Neuron (in vitro differentiated cells): ENCODE data around the gene SYT1.

Source experiments
- H2AFZ ChIP-seq: one replicate; pipeline ENCODE4 v1.6.1; 2013; ENCODE audit warnings: low read depth, mild to moderate bottlenecking, inconsistent platforms, low read length, moderate library complexity
- H3K27me3 ChIP-seq: one replicate; pipeline ENCODE4 v1.6.1; 2013; ENCODE audit warnings: low read length; ENCODE audit not compliant: insufficient read depth
- H3K36me3 ChIP-seq: one replicate; pipeline ENCODE4 v1.6.1; 2013; ENCODE audit warnings: low read length; ENCODE audit not compliant: insufficient read depth
- H3K4me1 ChIP-seq: one replicate; pipeline ENCODE4 v1.6.1; 2013; ENCODE audit warnings: low read length; ENCODE audit not compliant: insufficient read depth
- H3K4me3 ChIP-seq: 2 replicates; pipeline ENCODE4 v1.5.1; 2013; ENCODE audit warnings: mild to moderate bottlenecking, low read length, moderate library complexity
- H3K9me3 ChIP-seq: one replicate; pipeline ENCODE4 v1.6.1; 2013; ENCODE audit warnings: low read length

Gene SYT1

GRCh38 chr12:78917513-78917912 is 52.9 kb downstream of the SYT1 start:
- H2AFZ ChIP-seq, result no peak overlapping the region
- H3K36me3 ChIP-seq, result no peaks in the 10 kb centered on the region
- H3K27me3 ChIP-seq, result no peaks in the 10 kb centered on the region
- no peak overlapping the region for H3K4me3 ChIP-seq
- H3K9me3 ChIP-seq, result no peaks in the 10 kb centered on the region
- H3K4me1 ChIP-seq, result no peaks in the 10 kb centered on the region

- Histone ChIP-seq H3K9me3 (no peaks in the 10 kb centered on the region), H3K36me3 (no peaks in the 10 kb centered on the region), H3K4me3 (no peak overlapping the region), H3K27me3 (no peaks in the 10 kb centered on the region), H2AFZ (no peak overlapping the region), H3K4me1 (no peaks in the 10 kb centered on the region)
These were observed 53.7 kb downstream of the SYT1 start for GRCh38 chr12:78918268-78918667.

GRCh38 chr12:78928200-78929074 is 63.9 kb downstream of the SYT1 start:
- H3K9me3 ChIP-seq, result no peaks in the 10 kb centered on the region
- H3K4me1 ChIP-seq, result no peaks in the 10 kb centered on the region
- no peak overlapping the region for H2AFZ ChIP-seq
- no peak overlapping the region for H3K4me3 ChIP-seq
- H3K36me3 ChIP-seq, result peaks cover 14% of the 10 kb centered on the region
- no peaks in the 10 kb centered on the region for H3K27me3 ChIP-seq

GRCh38 chr12:78929075-78929418 is 64.5 kb downstream of the SYT1 start:
- no peaks in the 10 kb centered on the region for H3K9me3 ChIP-seq
- H3K4me1 ChIP-seq, result no peaks in the 10 kb centered on the region
- H3K27me3 ChIP-seq, result no peaks in the 10 kb centered on the region
- peaks cover 14% of the 10 kb centered on the region for H3K36me3 ChIP-seq
- H2AFZ ChIP-seq, result no peak overlapping the region
- H3K4me3 ChIP-seq, result no peak overlapping the region

- no peaks in the 10 kb centered on the region for H3K27me3 ChIP-seq
- no peaks in the 10 kb centered on the region for H3K9me3 ChIP-seq
- H3K4me1 ChIP-seq, result no peaks in the 10 kb centered on the region
- H3K4me3 ChIP-seq, result no peak overlapping the region
- H2AFZ ChIP-seq, result no peak overlapping the region
- H3K36me3 ChIP-seq, result peaks cover 16% of the 10 kb centered on the region
These were observed 67.0 kb downstream of the SYT1 start for GRCh38 chr12:78931466-78931990.

- no peak overlapping the region for H2AFZ ChIP-seq
- H3K4me1 ChIP-seq, result no peaks in the 10 kb centered on the region
- H3K9me3 ChIP-seq, result no peaks in the 10 kb centered on the region
- H3K36me3 ChIP-seq, result peaks cover 13% of the 10 kb centered on the region
- H3K27me3 ChIP-seq, result no peaks in the 10 kb centered on the region
- H3K4me3 ChIP-seq, result no peak overlapping the region
These were observed 68.4 kb downstream of the SYT1 start for GRCh38 chr12:78933014-78933413.

GRCh38 chr12:78938341-78939084 is 73.9 kb downstream of the SYT1 start:
- no peaks in the 10 kb centered on the region for H3K27me3 ChIP-seq
- no peak overlapping the region for H3K4me3 ChIP-seq
- H3K4me1 ChIP-seq, result no peaks in the 10 kb centered on the region
- H3K36me3 ChIP-seq, result peaks cover 20% of the 10 kb centered on the region
- peaks cover 7% of the 10 kb centered on the region for H3K9me3 ChIP-seq
- H2AFZ ChIP-seq, result no peak overlapping the region

GRCh38 chr12:78949532-78949931 is 85.0 kb downstream of the SYT1 start:
- no peaks in the 10 kb centered on the region for H3K27me3 ChIP-seq

GRCh38 chr12:78951803-78952551 is 87.4 kb downstream of the SYT1 start:
- Histone ChIP-seq H3K4me3 (no peak overlapping the region), H3K36me3 (peaks cover 15% of the 10 kb centered on the region)

More at GRCh38 chr12:78949532-78949931, 85.0 kb downstream of the SYT1 start:
- Histone ChIP-seq H3K36me3 (peaks cover 8% of the 10 kb centered on the region), H3K4me1 (no peaks in the 10 kb centered on the region), H2AFZ (no peak overlapping the region), H3K4me3 (no peak overlapping the region), H3K9me3 (peaks cover 3% of the 10 kb centered on the region)

GRCh38 chr12:78952552-78952929 is 88.0 kb downstream of the SYT1 start:
- Histone ChIP-seq H3K4me1 (no peaks in the 10 kb centered on the region), H2AFZ (no peak overlapping the region), H3K9me3 (peaks cover 3% of the 10 kb centered on the region), H3K36me3 (peaks cover 15% of the 10 kb centered on the region), H3K27me3 (no peaks in the 10 kb centered on the region), H3K4me3 (no peak overlapping the region)

More at GRCh38 chr12:78951803-78952551, 87.4 kb downstream of the SYT1 start:
- Histone ChIP-seq H2AFZ (no peak overlapping the region), H3K27me3 (no peaks in the 10 kb centered on the region), H3K9me3 (peaks cover 3% of the 10 kb centered on the region), H3K4me1 (no peaks in the 10 kb centered on the region)

- no peak overlapping the region for H2AFZ ChIP-seq
- peaks cover 9% of the 10 kb centered on the region for H3K36me3 ChIP-seq
- no peaks in the 10 kb centered on the region for H3K9me3 ChIP-seq
- no peaks in the 10 kb centered on the region for H3K27me3 ChIP-seq
- H3K4me3 ChIP-seq, result no peak overlapping the region
- H3K4me1 ChIP-seq, result no peaks in the 10 kb centered on the region
These were observed 94.4 kb downstream of the SYT1 start for GRCh38 chr12:78958941-78959340.

GRCh38 chr12:78959556-78959955 is 95.0 kb downstream of the SYT1 start:
- H2AFZ ChIP-seq, result no peak overlapping the region
- no peaks in the 10 kb centered on the region for H3K4me1 ChIP-seq
- no peak overlapping the region for H3K4me3 ChIP-seq
- peaks cover 9% of the 10 kb centered on the region for H3K36me3 ChIP-seq
- no peaks in the 10 kb centered on the region for H3K9me3 ChIP-seq
- H3K27me3 ChIP-seq, result no peaks in the 10 kb centered on the region

GRCh38 chr12:78961171-78961570 is 96.6 kb downstream of the SYT1 start:
- Histone ChIP-seq H3K36me3 (peaks cover 2% of the 10 kb centered on the region), H3K4me1 (no peaks in the 10 kb centered on the region), H3K4me3 (no peak overlapping the region), H3K9me3 (no peaks in the 10 kb centered on the region), H2AFZ (no peak overlapping the region), H3K27me3 (no peaks in the 10 kb centered on the region)
